ENCODE measurements around the gene CAPN1. TPM values are rescaled to one million over a fixed set of nuclear protein-coding genes. Genes with fewer than 3 reads are reported as not detected.

CAPN1 gene
- total and polyA plus RNA-seq, 9 of the 15 experiments (the other 6 are each of a cell fraction or from before 2014, with no cell fraction given), result 3.5 to 199 (median 61.6) TPM

- peak; percentile 65; the same call in 1 of the 2 replicates for TF ChIP-seq ZNF395 (CRISPR knock-in tag; IDR thresholded peaks at IDR 0.05)
- TF ChIP-seq NR3C1 (CRISPR knock-in tag; IDR thresholded peaks at IDR 0.05), result no peak
- TF ChIP-seq SFPQ (IDR thresholded peaks at IDR 0.05; ENCODE audit: low read depth, low read length), result no peak
- no peak; the same call in none of the 2 replicates for TF ChIP-seq BCOR (IDR thresholded peaks at IDR 0.05)
- TF ChIP-seq NFE2L1 (tag; IDR thresholded peaks at IDR 0.05; ENCODE audit: borderline replicate concordance, low read depth), result no peak
- peak; percentile 56; the same call in 1 of the 2 replicates for TF ChIP-seq ZBTB17 (CRISPR knock-in tag; IDR thresholded peaks at IDR 0.05)
- TF ChIP-seq FOXM1 (IDR thresholded peaks at IDR 0.05; ENCODE audit: low read depth), result no peak
- no peak for TF ChIP-seq FOXM1 (CRISPR knock-in tag; IDR thresholded peaks at IDR 0.05; ENCODE audit: low read depth)
- TF ChIP-seq POLR3A (IDR thresholded peaks at IDR 0.05; ENCODE audit: borderline replicate concordance, extremely low read depth, insufficient read depth, insufficient read length), result no peak
- peak; percentile 40; the same call in 1 of the 2 replicates for TF ChIP-seq ZNF436 (CRISPR knock-in tag; IDR thresholded peaks at IDR 0.05)
- TF ChIP-seq EGR1 (conservative IDR thresholded peaks at IDR 0.05), result 0 out of 2 replicates have a peak, but pooled peaks have one; percentile 16
- TF ChIP-seq ZSCAN29 (IDR thresholded peaks at IDR 0.05), result no peak
- TF ChIP-seq ARID4B (CRISPR knock-in tag; IDR thresholded peaks at IDR 0.05), result no peak; the same call in 1 of the 2 replicates
- TF ChIP-seq ETV1 (tag; conservative IDR thresholded peaks at IDR 0.05; ENCODE audit: low read depth), result no peak
- TF ChIP-seq E2F3 (CRISPR knock-in tag; IDR thresholded peaks at IDR 0.05), result no peak
- TF ChIP-seq ZBTB9 (CRISPR knock-in tag; IDR thresholded peaks at IDR 0.05), result 0 out of 2 replicates have a peak, but pooled peaks have one; percentile 50
- TF ChIP-seq ZBTB7A (IDR thresholded peaks at IDR 0.05; ENCODE audit: borderline replicate concordance, control insufficient read depth, low read depth, low read length), result no peak
- TF ChIP-seq BDP1 (IDR thresholded peaks at IDR 0.05; ENCODE audit: insufficient read depth, insufficient read length), result no peak
- TF ChIP-seq KLF6 (CRISPR knock-in tag; IDR thresholded peaks at IDR 0.05; ENCODE audit: borderline replicate concordance), result no peak
- TF ChIP-seq KDM4B (IDR thresholded peaks at IDR 0.05; ENCODE audit: borderline replicate concordance in 2 of 2, low read depth in 1 of 2), result no peak
These were observed 11.6 kb upstream of the CAPN1 start, which contains the start of gene SPDYC (continued) for GRCh38 chr11:65170058-65170534.

Data from K562 (cell line).